Muscle of back (tissue), 13 donors: ENCODE measurements around the gene TSPY10. TPM values are rescaled to one million over a fixed set of nuclear protein-coding genes. Genes with fewer than 3 reads are reported as not detected.
"Not testable (repeated sequence)": the region's sequence is repeated elsewhere in the genome, so short reads cannot be mapped to it uniquely, and the experiment has no call there.

ENCODE experiments used
- DNase-seq, 3 donors: peaks; one replicate each; pipeline versions ENCODE4 v3.0.0 to v3.0.0-alpha.2; 2013
- long read RNA-seq, 9 donors: transcript quantifications; one replicate each; lab custom pipeline, GENCODE V29; 2026
- polyA plus RNA-seq, 10 donors: library from polyadenylated mRNA; unstranded; fragments of 120-200 nt; gene quantifications; one replicate each; pipeline ENCODE4 v1.2.1, GENCODE V29; 2013; ENCODE audit not compliant: insufficient read length in 10 of 10

Gene TSPY10
- not detected for polyA plus RNA-seq
- long read RNA-seq, donor 1: 0 reads
- long read RNA-seq, donor 2: 0 reads
- long read RNA-seq, donor 3: 0 reads
- long read RNA-seq, donor 4: 0 reads
- long read RNA-seq, donor 5: 0 reads
- long read RNA-seq, donor 6: 0 reads
- long read RNA-seq, donor 7: 0 reads
- long read RNA-seq, donor 8: 0 reads
- long read RNA-seq, donor 9: 0 reads

GRCh38 chrY:9527580-9527979 lies at the start of gene TSPY10:
Gene TSPY10 (plus strand): TSS chrY:9527880. CDS start chrY:9527926, 46 bp downstream.
- DNase-seq: not testable (repeated sequence)

- DNase-seq: not testable (repeated sequence)
Measured at GRCh38 chrY:9486967-9487366, 40.7 kb upstream of the TSPY10 start, which contains the start of gene TSPY9. Gene TSPY9 (plus strand): TSS chrY:9487267. CDS start chrY:9487313, 46 bp downstream.

GRCh38 chrY:9504396-9504795 lies 23.3 kb upstream of the TSPY10 start:
- DNase-seq: not testable (repeated sequence)

GRCh38 chrY:9516287-9516686 lies 11.4 kb upstream of the TSPY10 start:
- not testable (repeated sequence) for DNase-seq

Other genes with a start within 250 kb of the TSPY10 start
- gene TSPY4, start 190.4 kb upstream of the TSPY10 start, polyA plus RNA-seq: not detected
- not detected for gene TSPY8, start 170.1 kb upstream of the TSPY10 start, polyA plus RNA-seq
- not detected for gene TSPY3, start 129.5 kb upstream of the TSPY10 start, polyA plus RNA-seq
- not detected for gene TSPY1, start 60.9 kb upstream of the TSPY10 start, polyA plus RNA-seq
- gene TSPY9, start 40.6 kb upstream of the TSPY10 start, polyA plus RNA-seq: not detected